LNCaP clone FGC (cell line): ENCODE results near the gene TMPRSS9.
"Not testable (repeated sequence)": the region's sequence is repeated elsewhere in the genome, so short reads cannot be mapped to it uniquely, and the experiment has no call there.

Experiments
- DNase-seq: peaks from one replicate; pipeline ENCODE4 v3.0.0-alpha.2; 2011; ENCODE audit warnings: low read depth
- H3K4me3 ChIP-seq: 2 replicates; pipeline ENCODE4 v1.5.1; 2011; ENCODE audit warnings: mild to moderate bottlenecking, low read depth, low read length, control low read depth
- TF ChIP-seq, protein P1 (sequence below): IDR thresholded peaks from 2 replicates; pipeline ENCODE4 v1.5.1; 2012; ENCODE audit warnings: mild to moderate bottlenecking; ENCODE audit not compliant: control insufficient read depth, insufficient read depth; ENCODE audit errors: extremely low read depth

TMPRSS9 gene

DNA sequence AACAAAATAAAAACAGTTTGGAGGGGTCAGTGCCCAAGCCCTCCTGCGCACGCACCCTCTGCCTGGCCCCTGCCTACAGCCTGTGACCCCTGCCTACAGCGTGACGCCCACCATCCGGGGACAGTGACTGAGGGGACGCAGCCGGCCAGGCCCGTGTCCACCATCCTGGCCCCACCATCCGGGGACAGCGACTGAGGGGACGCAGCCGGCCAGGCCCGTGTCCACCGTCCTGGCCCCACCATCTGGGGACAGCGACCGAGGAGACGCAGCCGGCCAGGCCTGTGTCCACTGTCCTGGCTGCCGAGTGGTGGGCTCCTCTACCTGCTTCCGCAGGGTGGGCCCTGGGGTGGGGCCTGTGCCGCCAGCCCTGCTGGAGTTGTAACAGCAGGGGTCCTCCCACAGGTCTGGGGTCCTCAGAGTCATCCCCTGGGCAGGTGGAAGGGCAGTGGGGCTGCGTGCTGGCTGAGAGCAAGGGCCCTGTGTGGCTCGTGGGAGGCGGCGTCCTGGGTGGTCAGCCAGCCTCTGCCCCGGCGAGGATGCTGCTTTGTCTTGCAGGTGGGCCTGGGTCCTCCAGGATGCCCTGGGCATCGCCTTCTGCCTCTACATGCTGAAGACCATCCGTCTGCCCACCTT, 17.3 kb upstream of the TMPRSS9 start:
- H3K4me3 ChIP-seq: no peak overlapping the region
- DNase-seq: no peak
- TF ChIP-seq, protein P1, sequence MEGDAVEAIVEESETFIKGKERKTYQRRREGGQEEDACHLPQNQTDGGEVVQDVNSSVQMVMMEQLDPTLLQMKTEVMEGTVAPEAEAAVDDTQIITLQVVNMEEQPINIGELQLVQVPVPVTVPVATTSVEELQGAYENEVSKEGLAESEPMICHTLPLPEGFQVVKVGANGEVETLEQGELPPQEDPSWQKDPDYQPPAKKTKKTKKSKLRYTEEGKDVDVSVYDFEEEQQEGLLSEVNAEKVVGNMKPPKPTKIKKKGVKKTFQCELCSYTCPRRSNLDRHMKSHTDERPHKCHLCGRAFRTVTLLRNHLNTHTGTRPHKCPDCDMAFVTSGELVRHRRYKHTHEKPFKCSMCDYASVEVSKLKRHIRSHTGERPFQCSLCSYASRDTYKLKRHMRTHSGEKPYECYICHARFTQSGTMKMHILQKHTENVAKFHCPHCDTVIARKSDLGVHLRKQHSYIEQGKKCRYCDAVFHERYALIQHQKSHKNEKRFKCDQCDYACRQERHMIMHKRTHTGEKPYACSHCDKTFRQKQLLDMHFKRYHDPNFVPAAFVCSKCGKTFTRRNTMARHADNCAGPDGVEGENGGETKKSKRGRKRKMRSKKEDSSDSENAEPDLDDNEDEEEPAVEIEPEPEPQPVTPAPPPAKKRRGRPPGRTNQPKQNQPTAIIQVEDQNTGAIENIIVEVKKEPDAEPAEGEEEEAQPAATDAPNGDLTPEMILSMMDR: no peak

DNA sequence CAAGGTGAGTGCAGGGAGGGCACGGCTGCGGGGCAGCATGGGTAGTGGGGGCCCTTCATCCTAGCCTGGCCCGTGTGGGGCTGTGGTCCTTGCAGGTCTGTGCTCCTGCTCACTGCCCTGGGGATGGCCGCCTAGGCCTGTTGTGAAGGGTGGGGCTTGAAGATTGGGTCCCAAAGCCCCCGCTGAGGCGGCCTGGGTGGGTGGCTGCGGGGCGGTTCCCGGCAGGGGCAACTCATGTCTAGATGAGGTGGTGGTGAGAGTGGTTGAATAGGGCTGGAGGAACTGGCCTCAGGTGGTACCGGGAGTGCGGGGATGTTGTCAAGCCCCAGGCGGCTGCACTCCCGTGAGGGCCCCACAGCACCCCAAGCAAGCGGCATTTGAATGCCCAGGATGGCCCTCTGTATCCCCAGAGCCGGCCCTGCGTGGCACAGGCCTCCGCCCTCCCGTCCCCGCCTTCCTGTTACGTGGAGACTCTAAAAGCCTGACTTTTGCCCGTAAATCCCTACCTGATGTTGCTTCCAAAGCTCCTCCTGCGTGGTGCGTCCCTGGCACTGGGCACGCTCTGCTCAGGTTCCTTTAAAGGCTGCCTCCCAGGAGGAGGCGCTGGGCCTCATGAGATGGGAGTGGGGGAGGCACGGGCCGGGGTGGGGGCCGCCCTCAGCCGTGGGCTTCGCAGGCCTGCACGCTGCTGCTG, 16.6 kb upstream of the TMPRSS9 start:
- DNase-seq: no peak
- TF ChIP-seq, protein P1: no peak
- H3K4me3 ChIP-seq: no peak overlapping the region

DNA sequence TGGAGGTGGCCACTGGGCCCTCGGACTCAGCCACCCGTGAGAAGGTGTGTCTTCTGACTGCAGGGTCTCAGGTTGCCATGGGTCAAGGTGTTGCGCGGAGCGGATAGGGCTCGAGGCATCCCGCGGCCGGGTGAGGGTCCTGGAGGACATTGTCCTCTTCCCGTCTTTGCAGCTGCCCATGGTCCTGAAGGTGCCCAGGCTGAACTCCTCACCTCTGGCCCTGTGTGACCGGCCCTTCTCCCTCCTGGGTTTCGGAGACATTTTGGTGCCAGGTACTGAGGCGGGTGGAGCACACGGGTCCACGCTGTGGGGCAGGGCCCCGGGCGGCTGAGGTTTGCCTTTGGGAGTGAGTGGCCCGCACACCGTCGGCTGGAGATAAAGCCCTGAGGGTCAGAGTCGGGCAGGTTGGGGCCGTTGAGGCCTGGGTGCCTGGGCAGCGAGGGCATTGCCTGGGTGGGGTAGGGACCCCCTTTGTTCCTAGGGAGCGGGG, 15.6 kb upstream of the TMPRSS9 start:
- TF ChIP-seq, protein P1: no peak
- DNase-seq: no peak
- no peak overlapping the region for H3K4me3 ChIP-seq

DNA sequence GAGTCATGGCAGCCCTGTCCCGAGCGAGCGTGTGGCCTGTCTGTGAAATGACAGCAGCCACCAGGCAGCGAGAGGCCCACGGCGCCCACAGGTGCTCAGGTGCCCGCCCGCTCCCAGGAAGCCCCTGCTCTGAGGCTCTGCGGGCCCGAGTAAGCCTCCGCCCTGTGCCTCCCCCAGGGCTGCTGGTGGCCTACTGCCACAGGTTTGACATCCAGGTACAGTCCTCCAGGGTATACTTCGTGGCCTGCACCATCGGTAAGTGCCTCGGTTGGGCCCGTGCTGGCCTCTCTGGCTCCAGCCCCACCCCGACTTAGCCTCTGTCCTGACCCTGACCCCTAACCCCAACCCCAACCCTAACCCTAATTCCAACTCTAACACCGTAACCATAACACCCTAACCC, 15.0 kb upstream of the TMPRSS9 start:
- TF ChIP-seq, protein P1: no peak
- DNase-seq: no peak
- H3K4me3 ChIP-seq: no peak overlapping the region

DNA sequence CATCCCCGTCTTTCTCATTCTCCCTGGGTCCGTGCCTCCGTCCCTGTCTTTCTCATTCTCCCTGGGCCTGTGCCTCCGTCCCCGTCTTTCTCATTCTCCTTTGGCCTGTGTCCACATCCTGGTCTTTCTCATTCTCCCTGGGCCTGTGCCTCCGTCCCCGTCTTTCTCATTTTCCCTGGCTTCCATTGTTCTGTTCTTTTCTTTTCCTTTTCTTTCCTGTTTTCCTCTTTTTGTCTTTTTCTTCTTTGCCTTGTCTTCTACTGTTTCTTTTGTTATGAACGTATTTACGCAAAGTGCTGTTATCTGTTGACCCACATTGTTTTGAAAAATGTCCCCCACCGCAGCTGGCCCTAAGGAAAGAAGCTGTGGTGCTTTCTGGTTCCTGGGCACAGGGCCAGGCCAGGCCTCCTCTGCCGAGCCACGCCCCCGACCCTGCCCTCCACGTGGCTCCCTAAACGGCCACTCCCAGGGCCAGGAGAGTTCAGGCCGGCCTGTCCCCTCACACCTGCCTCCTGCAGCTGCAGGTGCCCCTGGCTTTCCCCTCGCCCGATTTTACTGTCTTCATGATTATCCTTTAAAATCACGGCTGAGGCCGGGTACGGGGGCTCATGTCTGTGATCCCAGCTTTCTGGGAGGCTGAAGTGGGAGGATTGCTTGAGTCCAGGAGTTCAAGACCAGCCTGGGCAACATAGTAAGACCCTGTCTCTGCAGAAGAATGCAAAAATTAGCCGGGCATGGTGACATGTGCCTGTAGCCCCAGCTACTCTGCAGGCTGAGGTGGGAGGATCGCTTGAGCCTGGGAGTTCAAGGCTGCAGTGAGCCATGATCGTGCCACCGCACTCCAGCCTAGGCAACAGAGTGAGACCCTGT, 14.0 kb upstream of the TMPRSS9 start:
- H3K4me3 ChIP-seq: no peak overlapping the region
- TF ChIP-seq, protein P1: no peak
- DNase-seq: peak; percentile 23

DNA sequence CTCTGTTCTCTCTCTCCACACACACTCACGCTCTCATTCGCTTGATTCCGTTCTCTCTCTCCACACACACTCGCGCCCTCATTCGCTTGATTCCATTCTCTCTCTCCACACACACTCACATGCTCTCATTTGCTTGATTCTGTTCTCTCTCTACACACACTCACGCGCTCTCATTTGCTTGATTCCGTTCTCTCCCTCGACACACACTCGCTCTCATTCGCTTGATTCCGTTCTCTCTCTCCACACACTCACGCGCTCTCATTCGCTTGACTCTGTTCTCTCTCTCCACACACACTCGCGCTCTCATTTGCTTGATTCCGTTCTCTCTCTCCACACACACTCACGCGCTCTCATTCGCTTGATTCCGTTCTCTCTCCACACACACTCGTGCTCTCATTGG, 10.2 kb upstream of the TMPRSS9 start:
- DNase-seq, H3K4me3 ChIP-seq: not testable (repeated sequence)

DNA sequence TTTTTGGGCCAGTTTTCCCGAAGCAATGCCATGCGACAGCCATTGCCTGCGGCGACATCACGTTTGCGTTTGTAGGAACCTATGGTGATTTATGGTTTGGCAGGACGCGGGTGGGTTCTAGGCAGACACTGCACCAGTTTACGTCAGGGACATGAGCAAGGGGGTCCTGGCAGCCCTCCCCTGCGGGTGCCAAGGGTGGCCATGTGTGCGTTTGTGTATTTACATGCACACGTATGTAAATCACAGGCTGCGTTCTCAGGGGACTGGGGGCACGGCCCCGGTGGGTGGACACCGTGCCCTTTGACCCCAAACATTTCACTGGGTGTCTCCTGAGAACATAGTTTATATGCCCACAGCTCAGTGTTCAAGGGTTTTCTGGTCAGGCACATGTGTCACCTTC, 9.4 kb upstream of the TMPRSS9 start:
- DNase-seq: no peak
- no peak overlapping the region for H3K4me3 ChIP-seq
- TF ChIP-seq, protein P1: no peak
